HT-29 (cell line): Measurements from ENCODE around the gene RCOR1. TPM values are rescaled to one million over a fixed set of nuclear protein-coding genes. Genes with fewer than 3 reads are reported as not detected.
"Not testable (repeated sequence)": the region's sequence is repeated elsewhere in the genome, so short reads cannot be mapped to it uniquely, and the experiment has no call there.

Experiments used
- DNase-seq: peaks from one replicate; pipeline ENCODE4 v3.0.0-alpha.2; 2015; ENCODE audit warnings: low spot score
- total RNA-seq: library from RNA; depleted of rRNA; stranded (reverse); fragments of >200 nt; shearing (Covaris generic); gene quantifications from 2 replicates; pipeline ENCODE4 v1.2.3, GENCODE V29; 2014

Gene RCOR1
- total RNA-seq, 1 experiment from 2014 or later = 5.2 TPM

GRCh38 chr14:102749393-102750305 lies 157.2 kb downstream of the RCOR1 start:
- no peak for DNase-seq

GRCh38 chr14:102750376-102750775 lies 157.9 kb downstream of the RCOR1 start:
- DNase-seq = no peak

- no peak for DNase-seq
Observed at GRCh38 chr14:102751088-102751487, 158.6 kb downstream of the RCOR1 start.

DNA sequence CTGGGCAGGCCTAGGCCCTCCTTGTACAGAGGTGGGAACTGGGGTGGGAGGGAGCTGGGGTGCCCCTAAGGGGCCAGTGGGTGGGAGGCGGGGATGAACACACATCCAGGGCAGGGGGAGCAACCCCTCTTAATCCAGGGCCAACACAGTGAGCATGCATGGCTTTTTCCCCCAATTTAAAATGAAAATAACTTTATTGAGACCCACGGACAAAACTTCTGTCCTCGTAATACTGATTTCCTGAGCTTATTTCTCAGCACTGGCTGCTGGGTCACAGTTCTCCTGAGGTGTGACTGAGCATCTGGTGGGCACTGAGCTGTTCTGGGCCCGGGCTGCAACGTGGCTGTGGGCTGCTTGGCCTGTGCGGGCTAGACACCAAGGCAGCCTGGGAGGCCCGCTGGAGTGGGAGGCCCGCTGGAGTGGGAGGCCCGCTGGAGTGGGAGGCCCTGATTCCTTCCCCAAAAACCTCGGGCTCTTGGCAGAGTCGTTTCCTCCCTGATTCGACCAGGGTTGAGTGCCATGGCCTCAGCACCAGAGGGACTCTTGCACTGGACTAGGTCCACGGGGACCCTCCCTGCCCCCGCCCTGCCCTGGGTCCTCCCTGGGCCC lies 159.9 kb downstream of the RCOR1 start:
- no peak for DNase-seq

- DNase-seq = no peak
Observed at GRCh38 chr14:102754370-102755262, 162.2 kb downstream of the RCOR1 start.

DNA sequence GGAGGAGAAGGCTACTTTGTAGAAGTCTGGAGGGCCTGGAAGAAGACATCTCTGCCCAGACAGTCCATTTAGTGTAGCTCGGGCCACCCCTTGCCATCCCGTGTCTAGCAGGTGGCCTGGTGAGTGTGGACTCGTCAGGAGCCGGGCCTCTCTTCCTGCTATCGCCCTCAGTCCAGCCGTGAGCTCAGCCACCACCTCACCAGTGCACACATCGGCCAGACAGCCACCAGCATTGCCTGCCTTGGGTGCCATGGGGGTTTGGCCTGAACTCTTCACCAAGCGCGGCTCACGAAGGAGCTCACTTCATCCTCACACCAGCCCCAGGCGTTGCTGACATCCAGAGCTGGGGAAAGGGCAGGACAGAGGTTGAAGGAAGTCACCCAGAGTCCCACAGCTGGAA lies 165.2 kb downstream of the RCOR1 start:
- DNase-seq = no peak

- DNase-seq = no peak
Observed at GRCh38 chr14:102758087-102758486, 165.6 kb downstream of the RCOR1 start.

DNA sequence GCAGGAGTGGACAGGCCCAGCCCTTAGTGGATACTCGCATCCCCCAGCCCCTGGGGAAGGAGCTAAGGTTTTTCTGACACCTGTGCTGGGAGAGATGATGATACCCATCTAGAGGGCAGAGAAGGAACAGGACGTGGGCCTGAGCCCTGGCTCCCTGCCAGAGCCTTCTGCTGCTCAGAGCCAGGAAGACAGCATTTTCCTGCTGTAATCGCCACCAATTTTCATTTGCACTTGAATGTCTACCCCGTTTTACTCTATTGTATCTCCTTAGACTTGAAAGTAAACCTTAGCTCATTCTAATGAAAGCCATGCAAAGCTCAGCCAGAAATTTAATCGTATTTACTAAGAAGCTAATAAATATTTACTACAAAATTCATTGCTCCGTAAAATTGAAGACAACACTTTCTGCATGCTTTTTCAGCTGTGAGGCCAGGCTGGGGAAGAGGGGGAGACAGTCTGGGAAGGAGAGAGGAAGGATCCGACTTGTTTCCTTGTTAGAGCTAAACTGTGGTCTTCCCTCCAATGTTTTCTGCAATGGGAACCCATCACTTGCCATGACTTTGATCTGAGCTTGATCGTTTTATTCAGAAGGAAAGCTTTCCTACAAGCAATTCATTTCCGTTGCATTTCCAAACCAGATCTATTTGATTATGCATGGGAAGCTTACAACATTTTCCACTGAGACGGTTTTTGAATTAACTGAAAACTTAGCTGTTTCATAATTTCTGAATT lies 167.2 kb downstream of the RCOR1 start:
- no peak for DNase-seq

GRCh38 chr14:102760496-102761193 lies 168.2 kb downstream of the RCOR1 start:
- no peak for DNase-seq

DNA sequence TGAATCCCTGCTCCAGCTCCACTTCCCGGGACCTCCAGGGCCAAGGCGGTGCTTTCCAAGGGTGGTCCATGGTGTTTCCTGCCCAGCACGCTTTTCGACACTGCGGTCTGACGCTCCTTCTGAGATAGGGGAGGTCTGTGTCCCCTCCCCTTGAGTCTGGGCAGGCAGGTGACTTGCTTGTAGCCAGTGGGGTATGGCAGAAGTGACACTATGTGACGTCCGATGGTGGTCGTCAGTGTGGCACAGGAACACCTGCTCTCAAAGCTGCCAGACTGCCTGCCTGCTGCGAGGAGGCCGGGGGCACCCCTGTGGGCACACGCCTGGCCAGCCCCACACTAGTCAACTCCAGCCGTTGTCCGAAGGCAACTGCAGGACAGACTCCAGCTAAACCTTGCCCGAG lies 168.8 kb downstream of the RCOR1 start:
- no peak for DNase-seq

DNA sequence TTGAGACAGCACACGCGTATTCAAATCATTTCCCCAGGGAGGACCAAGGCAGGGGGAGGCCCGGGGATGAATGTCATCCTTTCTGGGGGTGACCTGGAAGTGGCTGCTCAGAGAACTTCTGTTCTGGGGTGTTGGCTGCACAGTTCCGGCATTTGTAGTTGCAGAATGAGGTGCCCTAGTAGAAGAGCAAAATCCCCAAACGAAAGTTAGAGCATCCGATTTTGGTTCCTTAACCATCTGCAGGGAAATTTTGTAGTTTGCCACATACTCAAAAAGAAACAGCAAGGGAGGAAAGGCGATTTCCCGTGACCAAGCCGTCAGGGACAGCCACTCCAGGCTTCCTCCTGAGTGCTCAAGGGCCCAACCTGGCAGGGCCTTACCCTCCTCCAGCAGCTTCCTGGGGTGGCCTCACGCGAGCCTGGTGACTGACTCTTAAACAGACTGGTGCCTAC lies 171.8 kb downstream of the RCOR1 start:
- no peak for DNase-seq

- not testable (repeated sequence) for DNase-seq
Observed at GRCh38 chr14:102765770-102766169, 173.3 kb downstream of the RCOR1 start.

- no peak for DNase-seq
Observed at GRCh38 chr14:102768223-102769048, 176.0 kb downstream of the RCOR1 start.

DNA sequence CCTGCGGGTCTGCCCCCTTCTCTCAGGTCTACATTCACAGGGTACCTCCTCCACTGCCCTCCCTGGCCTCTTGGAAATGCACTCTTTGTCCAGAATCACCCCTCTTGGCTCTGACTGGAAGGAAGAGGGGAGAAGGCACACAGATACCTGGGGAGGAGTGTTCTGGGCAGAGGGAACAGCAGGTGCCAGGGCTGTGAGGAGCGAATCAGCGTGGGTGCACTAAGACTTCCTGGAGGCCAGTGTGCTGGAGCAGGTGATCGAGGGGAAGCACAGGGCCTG lies 176.5 kb downstream of the RCOR1 start:
- DNase-seq = no peak

DNA sequence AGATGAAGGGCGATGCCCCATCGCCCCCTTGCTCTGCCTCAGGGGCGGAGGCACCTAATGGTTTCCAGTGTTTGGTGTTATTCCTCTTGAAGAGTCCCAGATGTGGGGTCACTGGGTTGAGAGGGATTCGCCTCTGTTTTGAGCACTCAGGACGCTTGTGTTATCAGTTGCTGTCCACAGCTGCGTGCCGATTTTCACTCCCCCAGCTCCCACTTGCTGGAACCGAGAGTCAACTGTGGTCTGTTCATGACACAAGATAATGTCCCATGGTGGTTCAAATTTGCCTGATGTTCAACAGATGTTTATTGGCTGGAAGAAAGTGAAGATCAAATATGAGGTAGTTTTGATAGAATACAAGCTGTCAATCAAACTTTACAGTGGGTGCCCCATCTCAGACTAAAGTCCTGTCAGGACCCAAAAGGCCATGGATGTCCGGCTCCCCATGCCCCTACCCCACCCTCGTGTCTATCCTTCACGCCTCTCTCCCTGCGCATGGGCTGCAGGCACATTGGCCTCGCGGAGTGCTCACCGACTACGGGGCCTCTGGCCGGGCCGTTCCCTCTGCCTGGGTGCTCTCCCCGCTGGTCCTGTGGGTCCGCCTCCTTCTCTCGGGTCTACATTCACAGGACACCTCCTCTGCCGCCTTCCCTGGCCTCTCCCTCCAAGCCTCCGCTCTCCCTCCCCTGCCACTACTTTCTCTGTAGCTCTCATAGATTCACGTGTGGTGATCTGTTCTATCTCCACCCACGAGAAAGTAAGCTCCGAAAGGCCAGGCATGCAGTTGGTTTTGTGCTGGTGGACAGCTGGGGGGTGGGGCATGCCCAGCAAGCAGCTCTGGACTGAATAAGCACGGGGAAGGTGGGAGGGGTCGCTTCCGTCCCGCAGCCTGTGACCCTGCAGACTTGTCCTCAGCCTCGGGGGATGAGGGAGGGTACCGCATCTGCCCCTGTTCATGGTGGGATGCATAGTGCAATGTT lies 178.0 kb downstream of the RCOR1 start:
- no peak for DNase-seq

DNA sequence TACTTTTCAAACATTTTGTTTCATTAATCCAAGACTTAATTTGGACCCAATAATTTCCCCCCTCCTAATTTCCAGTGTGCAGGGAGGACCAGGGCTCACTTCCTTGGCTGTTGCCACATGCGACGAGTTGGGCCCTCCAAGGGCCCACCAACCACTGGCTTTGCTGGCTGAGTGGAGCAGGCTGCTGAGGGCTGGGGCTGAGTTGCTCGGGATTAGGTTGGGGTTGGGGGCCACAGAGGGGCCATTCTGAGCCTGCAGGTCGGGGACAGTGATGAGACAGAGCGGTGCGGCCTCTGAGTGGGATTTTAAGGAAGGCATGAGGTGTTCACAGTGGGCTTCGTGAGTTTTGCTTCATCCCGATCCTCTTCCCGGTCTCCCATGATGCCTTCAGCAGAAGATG lies 178.7 kb downstream of the RCOR1 start:
- DNase-seq = no peak

DNA sequence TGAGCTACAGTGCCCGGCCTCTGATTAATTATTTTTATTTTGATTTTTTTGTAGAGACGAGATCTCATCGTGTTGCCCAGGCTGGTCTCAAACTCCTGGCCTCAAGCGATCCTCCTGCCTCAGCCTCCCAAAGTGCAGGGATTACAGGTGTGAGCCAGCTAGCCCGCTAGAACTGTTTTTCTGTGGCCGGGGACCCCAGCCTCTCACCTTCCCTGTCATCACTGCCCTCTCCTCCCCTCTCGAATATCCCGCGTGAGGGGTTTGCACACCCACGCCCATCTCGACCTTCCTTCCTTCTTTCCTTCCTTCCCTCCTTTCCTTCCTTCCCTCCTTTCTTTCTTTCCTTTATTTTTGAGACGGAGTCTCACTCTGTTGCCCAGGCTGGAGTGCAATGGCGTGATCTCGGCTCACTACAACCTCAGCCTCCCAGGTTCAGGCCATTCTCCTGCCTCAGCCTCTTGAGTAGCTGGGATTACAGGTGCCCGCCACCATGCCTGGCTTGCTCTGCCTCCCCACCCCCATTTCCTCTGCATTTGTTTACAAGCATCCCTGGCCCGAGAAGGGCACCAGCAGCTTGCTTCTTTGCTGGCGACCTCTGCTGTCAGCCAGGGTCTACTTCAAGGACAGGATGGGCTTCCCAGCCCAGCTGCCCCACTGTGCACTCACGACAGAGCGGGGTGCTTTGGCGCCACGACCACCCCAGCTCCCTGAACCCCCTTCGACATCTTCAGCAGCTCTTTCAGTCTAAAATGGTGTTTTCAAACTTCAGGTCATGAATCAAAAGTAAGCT lies 180.5 kb downstream of the RCOR1 start:
- no peak for DNase-seq
